Testis (tissue), 2 donors: ENCODE data around the gene FRMPD4.

Source experiments
- POLR2A ChIP-seq: fragments of 450-650 bp; IDR thresholded peaks from one replicate; pipeline ENCODE4 v1.6.1; 2017; ENCODE audit warnings: antibody characterized with exemption, mild to moderate bottlenecking, moderate library complexity
- TF ChIP-seq, protein P1 (sequence below), 3 experiments: fragments of 450-650 bp in 2 of 3; fragments of 200-600 bp in 1 of 3; sonication (generic) in 1 of 3; IDR thresholded peaks; one replicate each; pipeline ENCODE4 v1.5.1; 2016 to 2019; ENCODE audit warnings: antibody characterized with exemption in 3 of 3, mild to moderate bottlenecking in 2 of 3, moderate library complexity in 1 of 3

DNA sequence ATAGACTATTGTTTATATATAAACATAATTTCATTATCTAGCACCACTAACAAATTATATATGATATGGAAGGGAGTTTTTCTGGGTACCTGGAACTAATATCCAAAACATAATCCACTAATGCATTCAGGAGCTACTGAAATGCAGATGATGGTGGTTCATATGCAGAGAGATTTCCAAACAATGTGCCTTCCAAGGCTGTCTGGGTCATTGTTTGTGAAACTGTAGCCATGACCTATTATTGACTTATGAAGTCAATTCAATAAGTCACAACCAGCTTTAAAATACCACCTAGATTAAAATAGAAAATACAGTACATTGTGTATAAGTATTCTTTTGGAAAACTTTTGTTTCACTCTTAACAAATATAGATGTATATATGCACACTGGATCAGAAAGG is 415.9 kb downstream of the FRMPD4 start:
- TF ChIP-seq, protein P1, sequence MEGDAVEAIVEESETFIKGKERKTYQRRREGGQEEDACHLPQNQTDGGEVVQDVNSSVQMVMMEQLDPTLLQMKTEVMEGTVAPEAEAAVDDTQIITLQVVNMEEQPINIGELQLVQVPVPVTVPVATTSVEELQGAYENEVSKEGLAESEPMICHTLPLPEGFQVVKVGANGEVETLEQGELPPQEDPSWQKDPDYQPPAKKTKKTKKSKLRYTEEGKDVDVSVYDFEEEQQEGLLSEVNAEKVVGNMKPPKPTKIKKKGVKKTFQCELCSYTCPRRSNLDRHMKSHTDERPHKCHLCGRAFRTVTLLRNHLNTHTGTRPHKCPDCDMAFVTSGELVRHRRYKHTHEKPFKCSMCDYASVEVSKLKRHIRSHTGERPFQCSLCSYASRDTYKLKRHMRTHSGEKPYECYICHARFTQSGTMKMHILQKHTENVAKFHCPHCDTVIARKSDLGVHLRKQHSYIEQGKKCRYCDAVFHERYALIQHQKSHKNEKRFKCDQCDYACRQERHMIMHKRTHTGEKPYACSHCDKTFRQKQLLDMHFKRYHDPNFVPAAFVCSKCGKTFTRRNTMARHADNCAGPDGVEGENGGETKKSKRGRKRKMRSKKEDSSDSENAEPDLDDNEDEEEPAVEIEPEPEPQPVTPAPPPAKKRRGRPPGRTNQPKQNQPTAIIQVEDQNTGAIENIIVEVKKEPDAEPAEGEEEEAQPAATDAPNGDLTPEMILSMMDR (IDR thresholded peaks at IDR 0.05), result no peak
- no peak for TF ChIP-seq POLR2A
